GM12892 (cell line): Measurements from ENCODE around the gene PLCXD1.
"Not testable (repeated sequence)": the region's sequence is repeated elsewhere in the genome, so short reads cannot be mapped to it uniquely, and the experiment has no call there.

ENCODE experiments used
- DNase-seq: peaks from one replicate; pipeline ENCODE4 v3.0.0; 2011; ENCODE audit not compliant: insufficient read length
- FAIRE-seq: peaks from 2 replicates; lab custom pipeline; 2011; peaks lifted over from hg19 to GRCh38; lab: Jason Lieb, UNC
- POLR2A ChIP-seq: IDR thresholded peaks from 2 replicates; pipeline ENCODE4 v1.6.1; 2011; ENCODE audit warnings: low read depth, low read length, control low read depth
- POLR2AphosphoS5 ChIP-seq: IDR thresholded peaks from 2 replicates; pipeline ENCODE4 v1.6.1; 2011; ENCODE audit warnings: low read depth, low read length, control low read depth
- TAF1 ChIP-seq: IDR thresholded peaks from 2 replicates; pipeline ENCODE4 v1.6.1; 2011; ENCODE audit warnings: low read depth, mild to moderate bottlenecking, control low read depth, low read length, borderline replicate concordance

Gene PLCXD1

GRCh38 chrX:255923-256331, 25.3 kb upstream of the PLCXD1 start:
- TF ChIP-seq TAF1: no peak
- DNase-seq: no peak
- FAIRE-seq: no peak

- not testable (repeated sequence) for DNase-seq
These were observed 24.1 kb upstream of the PLCXD1 start for GRCh38 chrX:257054-257453.

GRCh38 chrX:257681-258289, 23.4 kb upstream of the PLCXD1 start:
- FAIRE-seq (no peak), DNase-seq (no peak)
- TF ChIP-seq POLR2A (no peak), TAF1 (no peak), POLR2AphosphoS5 (no peak)

More at GRCh38 chrX:257054-257453, 24.1 kb upstream of the PLCXD1 start:
- not testable (repeated sequence) for FAIRE-seq

GRCh38 chrX:258291-259040, 22.7 kb upstream of the PLCXD1 start:
- FAIRE-seq (no peak), DNase-seq (no peak)
- no peak for TF ChIP-seq POLR2AphosphoS5
- TF ChIP-seq POLR2A: no peak
- no peak for TF ChIP-seq TAF1

GRCh38 chrX:259692-260355, 21.4 kb upstream of the PLCXD1 start:
- no peak for DNase-seq
- no peak for TF ChIP-seq POLR2A
- TF ChIP-seq POLR2AphosphoS5: no peak
- TF ChIP-seq TAF1: no peak
- no peak for FAIRE-seq

GRCh38 chrX:261167-261918, 19.8 kb upstream of the PLCXD1 start:
- no peak for DNase-seq
- TF ChIP-seq TAF1 (no peak), POLR2A (no peak), POLR2AphosphoS5 (no peak)
- FAIRE-seq: no peak

GRCh38 chrX:261919-262352, 19.2 kb upstream of the PLCXD1 start:
- no peak for FAIRE-seq
- no peak for TF ChIP-seq POLR2A
- TF ChIP-seq TAF1: no peak
- TF ChIP-seq POLR2AphosphoS5: no peak
- DNase-seq: no peak

- TF ChIP-seq POLR2AphosphoS5: no peak
- FAIRE-seq: no peak
- no peak for DNase-seq
These were observed 18.7 kb upstream of the PLCXD1 start for GRCh38 chrX:262381-262909.

- FAIRE-seq, DNase-seq: not testable (repeated sequence)
These were observed 17.2 kb upstream of the PLCXD1 start for GRCh38 chrX:264006-264405.

- DNase-seq (no peak), FAIRE-seq (no peak)
- no peak for TF ChIP-seq POLR2A
- no peak for TF ChIP-seq TAF1
- TF ChIP-seq POLR2AphosphoS5: no peak
These were observed 16.3 kb upstream of the PLCXD1 start for GRCh38 chrX:264634-265455.

GRCh38 chrX:265502-265901, 15.7 kb upstream of the PLCXD1 start:
- TF ChIP-seq POLR2AphosphoS5 (no peak), TAF1 (no peak), POLR2A (no peak)
- no peak for DNase-seq
- FAIRE-seq: no peak
